Fibroblast of the aortic adventitia (primary cell): ENCODE measurements around the gene GSTA2. TPM values are rescaled to one million over a fixed set of nuclear protein-coding genes. Genes with fewer than 3 reads are reported as not detected.
"Not testable (repeated sequence)": the region's sequence is repeated elsewhere in the genome, so short reads cannot be mapped to it uniquely, and the experiment has no call there.

Experiments
- DNase-seq: peaks from one replicate; pipeline ENCODE4 v3.0.0-alpha.2; 2010; ENCODE audit warnings: low read depth
- H3K4me3 ChIP-seq: 2 replicates; pipeline ENCODE4 v1.5.1; 2011; ENCODE audit warnings: low read depth, mild to moderate bottlenecking, control low read depth, low read length, moderate library complexity
- CTCF ChIP-seq: IDR thresholded peaks from 2 replicates; pipeline ENCODE4 v1.5.1; 2011; ENCODE audit warnings: mild to moderate bottlenecking, low read length, control low read depth, inconsistent platforms; ENCODE audit not compliant: insufficient read depth
- total RNA-seq: library from RNA; depleted of rRNA; stranded (reverse); fragments of >200 nt; gene quantifications from 2 replicates; pipeline ENCODE4 v1.2.3, GENCODE V29; 2012; ENCODE audit warnings: low replicate concordance

Gene GSTA2
- not detected in 2 replicates for total RNA-seq

GRCh38 chr6:52763322-52763916 is at the start of gene GSTA2:
Gene GSTA2, minus strand, starts transcription at chr6:52763475. Its CDS starts 5,528 bp downstream, at chr6:52757947.
- not testable (repeated sequence) for DNase-seq, H3K4me3 ChIP-seq

GRCh38 chr6:52809777-52810176 is 46.5 kb upstream of the GSTA2 start:
- H3K4me3 ChIP-seq, DNase-seq: not testable (repeated sequence)

DNA sequence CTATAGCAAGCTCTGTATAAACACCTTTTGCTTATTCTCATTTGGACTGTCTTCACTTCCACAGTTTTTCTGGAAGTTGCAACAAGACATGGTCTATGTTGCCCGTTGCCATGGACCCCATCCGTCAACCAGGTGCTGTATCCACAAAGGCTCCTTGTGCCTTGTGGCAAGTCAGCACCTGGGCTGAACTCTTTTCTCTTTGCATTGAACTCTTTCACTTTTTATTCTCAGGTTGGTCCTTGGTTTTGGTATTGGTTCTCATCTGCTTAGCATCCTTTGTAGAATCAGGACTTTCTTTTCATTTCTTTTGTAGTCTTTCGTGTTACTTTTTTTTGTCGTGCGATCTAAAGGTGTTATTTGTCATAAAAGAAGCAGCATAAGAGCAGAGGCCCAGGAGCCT is 45.4 kb upstream of the GSTA2 start:
- no peak for DNase-seq
- no peak overlapping the region for H3K4me3 ChIP-seq
- no peak for TF ChIP-seq CTCF

GRCh38 chr6:52803668-52804255 is 40.5 kb upstream of the GSTA2 start, which contains the start of gene GSTA1:
Gene GSTA1, minus strand, starts transcription at chr6:52803816. Its CDS starts 4,549 bp downstream, at chr6:52799267.
- not testable (repeated sequence) for H3K4me3 ChIP-seq, DNase-seq

DNA sequence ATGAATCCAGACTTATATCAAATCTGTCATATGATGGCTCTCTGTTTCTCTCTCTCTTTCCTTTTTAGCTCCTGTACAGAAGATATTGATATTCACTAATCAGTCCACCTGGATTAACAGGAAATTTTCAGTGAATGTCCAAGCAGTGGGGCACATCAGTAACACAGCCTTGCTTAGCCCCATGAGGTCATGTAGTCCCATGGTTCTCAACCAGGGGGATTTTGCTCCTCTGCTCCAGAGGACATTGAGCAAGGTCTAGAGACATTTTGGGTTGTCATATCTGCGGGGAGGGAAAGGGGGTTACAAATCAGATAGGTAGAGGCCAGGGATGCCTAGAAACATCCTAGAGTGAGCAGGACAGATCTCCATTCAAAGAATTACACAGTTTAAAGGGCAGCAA is 39.5 kb upstream of the GSTA2 start:
- no peak overlapping the region for H3K4me3 ChIP-seq
- TF ChIP-seq CTCF = no peak
- DNase-seq = no peak

DNA sequence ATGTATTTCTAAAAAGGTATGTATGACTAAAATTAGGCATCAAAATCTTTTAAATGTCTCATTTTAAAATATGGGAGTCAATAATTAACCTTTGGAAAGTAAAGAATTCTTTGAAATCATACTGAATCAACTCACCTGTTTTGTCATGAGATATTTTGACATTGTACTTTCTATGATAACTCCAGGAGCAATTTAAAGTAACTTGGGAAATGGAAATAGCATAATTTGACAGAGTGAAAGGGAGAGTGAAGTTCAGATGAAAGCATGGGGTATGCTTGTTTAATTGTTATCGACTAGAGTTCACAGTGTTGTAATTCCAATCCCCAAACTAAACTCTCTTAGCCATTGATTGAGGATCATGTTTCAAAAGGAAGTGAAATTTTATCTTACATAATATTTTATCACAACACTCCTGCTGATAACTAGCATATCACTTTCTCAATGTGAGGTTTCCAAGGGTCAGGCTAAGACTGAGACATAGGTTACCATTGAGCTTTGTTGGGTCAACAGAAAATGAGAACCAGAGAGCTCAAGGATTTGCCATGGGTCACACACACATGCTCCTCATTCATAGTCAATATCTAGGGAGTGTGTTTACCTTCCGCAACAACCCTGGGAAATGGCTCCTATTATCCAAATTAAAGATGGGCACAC is 38.0 kb upstream of the GSTA2 start:
- TF ChIP-seq CTCF = no peak
- DNase-seq = no peak
- no peak overlapping the region for H3K4me3 ChIP-seq

DNA sequence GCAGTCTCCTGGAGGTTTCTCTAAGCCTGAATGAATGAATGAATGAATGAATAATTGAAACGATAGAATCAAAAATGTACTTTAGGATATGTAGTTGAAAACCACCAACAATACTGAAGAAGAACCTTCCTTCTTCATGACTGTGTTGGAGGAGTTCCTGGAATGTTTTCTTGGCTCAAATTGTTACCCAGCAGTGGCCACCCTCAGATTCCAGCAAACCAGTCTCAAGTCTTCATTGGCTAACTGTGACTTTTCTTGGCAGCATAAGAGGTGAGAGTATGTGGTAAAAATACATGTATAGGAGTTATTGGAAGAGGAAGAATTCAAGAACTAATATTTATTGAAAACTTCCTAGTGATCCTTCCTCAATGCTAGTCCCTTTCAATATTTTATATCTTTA is 36.0 kb upstream of the GSTA2 start:
- DNase-seq = peak; percentile 78
- not testable (repeated sequence) for H3K4me3 ChIP-seq

- H3K4me3 ChIP-seq, DNase-seq: not testable (repeated sequence)
Measured at GRCh38 chr6:52794366-52794765, 31.1 kb upstream of the GSTA2 start.

DNA sequence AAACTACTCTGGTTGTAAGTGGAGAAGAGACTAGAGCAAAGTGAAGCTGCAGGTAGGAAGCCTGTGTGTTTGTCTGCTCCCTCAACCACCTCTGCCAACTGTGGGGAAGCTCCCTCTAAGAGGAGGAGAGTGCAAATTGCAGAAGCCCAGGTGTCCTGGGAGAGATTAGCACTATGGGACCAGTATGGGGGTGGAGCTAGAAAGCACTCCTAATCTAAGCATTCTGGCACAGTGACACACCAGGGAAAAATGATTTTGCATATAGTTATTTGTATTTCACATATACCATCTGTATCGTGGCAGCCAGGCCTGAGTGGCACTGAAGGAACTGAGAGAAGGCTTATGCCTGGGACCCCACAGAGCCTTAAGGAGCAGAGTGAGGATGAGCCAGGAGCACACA is 27.6 kb upstream of the GSTA2 start:
- no peak for DNase-seq
- TF ChIP-seq CTCF = no peak
- H3K4me3 ChIP-seq = no peak overlapping the region

DNA sequence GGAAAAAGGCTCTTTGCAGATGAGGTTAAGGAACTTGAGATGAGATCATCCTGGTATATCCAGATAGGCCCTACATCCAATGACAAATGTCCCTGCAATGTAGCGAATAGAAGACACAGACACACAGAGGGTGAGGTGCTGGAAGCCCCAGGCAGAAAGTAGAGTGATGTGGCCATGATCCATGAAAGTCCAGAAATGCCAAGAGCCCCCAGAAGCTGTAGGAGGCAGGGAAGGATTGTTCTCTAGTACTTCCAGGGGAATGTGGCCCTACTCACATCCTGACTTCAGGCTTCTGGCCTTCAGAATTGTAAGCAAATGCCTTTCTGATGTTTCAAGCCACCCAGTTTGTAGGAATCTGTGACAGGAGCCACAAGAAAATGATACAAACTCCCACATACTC is 26.4 kb upstream of the GSTA2 start:
- not testable (repeated sequence) for H3K4me3 ChIP-seq, DNase-seq
